ENCODE data around the gene ZNF219. TPM values are rescaled to one million over a fixed set of nuclear protein-coding genes. Genes with fewer than 3 reads are reported as not detected.

ZNF219 gene
- total and polyA plus RNA-seq, 5 donors from 2014 or later, result 1.1 to 5.0 (median 1.4) TPM

DNA sequence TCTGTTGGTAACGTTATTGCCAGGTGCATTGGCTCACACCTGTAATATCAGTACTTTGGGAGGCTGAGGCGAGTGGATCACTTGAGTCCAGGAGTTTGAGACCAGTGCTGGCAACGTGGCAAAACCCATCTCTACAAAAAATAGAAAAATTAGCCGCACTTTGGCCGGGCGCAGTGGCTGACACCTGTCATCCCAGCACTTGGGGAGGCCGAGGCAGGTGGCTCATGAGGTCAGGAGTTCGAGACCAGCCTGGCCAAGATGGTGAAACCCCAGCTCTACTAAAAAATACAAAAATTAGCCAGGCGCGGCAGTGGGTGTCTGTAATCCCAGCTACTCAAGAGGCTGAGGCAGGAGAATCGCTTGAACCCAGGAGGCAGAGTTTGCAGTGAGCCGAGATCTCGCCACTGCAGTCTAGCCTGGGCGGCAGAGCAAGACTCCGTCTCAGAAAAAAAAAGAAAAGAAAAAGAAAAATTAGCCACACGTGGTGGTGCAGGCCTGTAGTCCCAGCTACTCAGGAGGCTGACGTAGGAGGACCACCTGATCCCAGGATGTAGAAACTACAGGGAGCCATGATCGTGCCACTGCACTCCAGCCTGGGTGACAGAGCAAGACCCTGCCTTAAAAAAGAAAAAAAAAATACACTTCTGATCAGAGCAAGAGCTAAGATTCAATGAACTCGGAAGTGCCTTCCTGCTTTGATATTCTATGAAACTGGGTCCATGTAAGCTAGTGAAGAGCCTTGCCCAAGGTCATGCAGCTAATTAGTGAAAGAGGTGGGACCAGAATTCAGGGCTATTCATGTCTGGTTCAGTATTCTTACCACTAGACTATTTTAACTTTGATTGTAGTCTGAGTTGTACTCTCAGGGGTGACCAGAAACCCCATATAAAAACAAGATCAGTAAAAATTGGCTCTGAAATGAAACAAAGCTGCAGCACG, 45.0 kb downstream of the ZNF219 start:
- Histone ChIP-seq H3K4me1 (ENCODE audit: control insufficient read depth, insufficient read depth, low read length, poor library complexity, severe bottlenecking) (no peaks in the 10 kb centered on the region), H3K27me3 (ENCODE audit: control insufficient read depth, insufficient read depth, low read length) (peaks cover 4% of the 10 kb centered on the region), H3K4me3 (ENCODE audit: low read depth, low read length) (no peak overlapping the region), H3K9me3 (ENCODE audit: control insufficient read depth in 2 of 2, low read length in 2 of 2) (no peaks in the 10 kb centered on the region), H3K27ac (ENCODE audit: insufficient read depth, low read length, poor library complexity, severe bottlenecking) (no peak overlapping the region), H3K36me3 (ENCODE audit: control insufficient read depth, insufficient read depth, low read length) (no peaks in the 10 kb centered on the region)
- Mint-ChIP-seq H3K27me3 (peaks cover 15% of the 10 kb centered on the region), H3K9me3 (no peaks in the 10 kb centered on the region), H3K36me3 (no peaks in the 10 kb centered on the region), H3K27ac (no peak overlapping the region), H3K4me1 (no peaks in the 10 kb centered on the region), H3K4me3 (no peak overlapping the region)
- no peak for ATAC-seq (ENCODE audit: low read depth in 2 of 2)
- no peak for DNase-seq

GRCh38 chr14:21050597-21050996, 47.9 kb downstream of the ZNF219 start:
- no peaks in the 10 kb centered on the region for H3K36me3 ChIP-seq (ENCODE audit: control insufficient read depth, insufficient read depth, low read length)
- H3K36me3 Mint-ChIP-seq, result no peaks in the 10 kb centered on the region
- no peaks in the 10 kb centered on the region for H3K9me3 ChIP-seq (ENCODE audit: control insufficient read depth in 2 of 2, low read length in 2 of 2)
- peaks cover 26% of the 10 kb centered on the region for H3K27me3 Mint-ChIP-seq
- no peaks in the 10 kb centered on the region for H3K4me1 ChIP-seq (ENCODE audit: control insufficient read depth, insufficient read depth, low read length, poor library complexity, severe bottlenecking)
- H3K27ac ChIP-seq (ENCODE audit: insufficient read depth, low read length, poor library complexity, severe bottlenecking), result no peak overlapping the region
- H3K27ac Mint-ChIP-seq, result no peak overlapping the region
- ATAC-seq (ENCODE audit: low read depth in 2 of 2), result no peak
- H3K9me3 Mint-ChIP-seq, result no peaks in the 10 kb centered on the region
- H3K4me3 ChIP-seq (ENCODE audit: low read depth, low read length), result no peak overlapping the region
- peaks cover 12% of the 10 kb centered on the region for H3K27me3 ChIP-seq (ENCODE audit: control insufficient read depth, insufficient read depth, low read length)
- no peak overlapping the region for H3K4me3 Mint-ChIP-seq
- no peak for DNase-seq
- no peaks in the 10 kb centered on the region for H3K4me1 Mint-ChIP-seq

DNA sequence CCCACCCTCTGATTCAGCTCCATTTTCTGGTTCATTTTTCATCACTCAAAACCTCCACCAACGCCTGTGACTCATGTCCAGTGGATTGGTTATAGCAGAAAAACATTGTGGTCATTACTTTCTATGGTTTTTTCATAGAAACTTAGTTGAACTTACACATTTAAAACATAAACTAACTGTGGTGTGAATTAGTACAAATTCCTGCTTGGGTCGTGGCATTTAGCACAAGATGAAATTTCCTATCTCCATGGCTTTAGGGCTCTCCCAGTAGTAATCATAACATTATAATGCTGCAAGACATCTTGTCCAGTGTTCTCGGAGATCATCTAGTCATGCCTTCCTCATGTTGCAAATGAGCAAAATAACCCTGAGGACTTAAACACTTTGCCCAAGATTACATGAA, 49.2 kb downstream of the ZNF219 start:
- peaks cover 3% of the 10 kb centered on the region for H3K4me1 ChIP-seq (ENCODE audit: control insufficient read depth, insufficient read depth, low read length, poor library complexity, severe bottlenecking)
- no peak for ATAC-seq (ENCODE audit: low read depth in 2 of 2)

GRCh38 chr14:21048638-21049037, 49.8 kb downstream of the ZNF219 start:
- no peaks in the 10 kb centered on the region for H3K36me3 ChIP-seq (ENCODE audit: control insufficient read depth, insufficient read depth, low read length)
- peaks cover 15% of the 10 kb centered on the region for H3K27me3 ChIP-seq (ENCODE audit: control insufficient read depth, insufficient read depth, low read length)
- no peak overlapping the region for H3K4me3 ChIP-seq (ENCODE audit: low read depth, low read length)
- Mint-ChIP-seq H3K4me3 (no peak overlapping the region), H3K27me3 (peaks cover 36% of the 10 kb centered on the region), H3K9me3 (peaks cover 0 to 1% (median 0%) of the 10 kb centered on the region in 7 donors), H3K27ac (no peak overlapping the region), H3K36me3 (no peaks in the 10 kb centered on the region), H3K4me1 (peaks cover 0 to 8% (median 3%) of the 10 kb centered on the region in 4 donors)
- H3K4me1 ChIP-seq (ENCODE audit: control insufficient read depth, insufficient read depth, low read length, poor library complexity, severe bottlenecking), result peaks cover 4% of the 10 kb centered on the region
- no peak overlapping the region for H3K27ac ChIP-seq (ENCODE audit: insufficient read depth, low read length, poor library complexity, severe bottlenecking)
- ATAC-seq (ENCODE audit: low read depth in 2 of 2) (no peak), DNase-seq (no peak)
- H3K9me3 ChIP-seq (ENCODE audit: control insufficient read depth in 2 of 2, low read length in 2 of 2), result no peaks in the 10 kb centered on the region

More for the DNA sequence above, 49.2 kb downstream of the ZNF219 start:
- no peaks in the 10 kb centered on the region for H3K36me3 Mint-ChIP-seq
- no peak overlapping the region for H3K4me3 ChIP-seq (ENCODE audit: low read depth, low read length)
- H3K36me3 ChIP-seq (ENCODE audit: control insufficient read depth, insufficient read depth, low read length), result no peaks in the 10 kb centered on the region
- no peak for DNase-seq
- H3K27me3 ChIP-seq (ENCODE audit: control insufficient read depth, insufficient read depth, low read length), result peaks cover 15% of the 10 kb centered on the region
- peaks cover 0 to 1% (median 0%) of the 10 kb centered on the region in 7 donors for H3K9me3 Mint-ChIP-seq
- H3K4me1 Mint-ChIP-seq, result peaks cover 0 to 6% (median 2%) of the 10 kb centered on the region in 4 donors
- peaks cover 36% of the 10 kb centered on the region for H3K27me3 Mint-ChIP-seq
- H3K27ac Mint-ChIP-seq, result no peak overlapping the region
- H3K27ac ChIP-seq (ENCODE audit: insufficient read depth, low read length, poor library complexity, severe bottlenecking), result no peak overlapping the region
- no peaks in the 10 kb centered on the region for H3K9me3 ChIP-seq (ENCODE audit: control insufficient read depth in 2 of 2, low read length in 2 of 2)
- H3K4me3 Mint-ChIP-seq, result no peak overlapping the region

DNA sequence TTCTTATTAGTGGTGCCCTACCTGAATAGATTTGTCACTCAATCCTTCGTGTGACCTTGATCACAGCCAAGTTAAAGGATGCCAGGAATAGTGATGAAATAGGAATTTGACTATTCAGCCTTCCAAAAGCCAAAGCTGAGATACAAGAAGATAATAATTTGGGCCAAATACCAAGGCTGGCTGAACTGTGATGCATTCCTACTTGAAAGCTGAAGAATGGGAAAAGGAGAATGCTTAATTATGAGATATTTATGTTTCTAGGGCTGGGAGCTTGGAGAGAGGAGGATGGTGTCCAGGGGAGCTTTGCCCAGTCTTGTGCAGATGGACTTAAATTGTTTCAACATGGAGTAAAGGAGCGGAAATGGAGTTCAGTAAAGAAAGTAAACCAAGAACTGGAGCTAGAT, 51.1 kb downstream of the ZNF219 start:
- ATAC-seq (ENCODE audit: low read depth in 2 of 2) (no peak), DNase-seq (no peak)
- Mint-ChIP-seq H3K9me3 (peaks cover 0 to 1% (median 0%) of the 10 kb centered on the region in 7 donors), H3K4me1 (peaks cover 0 to 8% (median 3%) of the 10 kb centered on the region in 4 donors), H3K27ac (no peak overlapping the region), H3K36me3 (no peaks in the 10 kb centered on the region), H3K4me3 (no peak overlapping the region), H3K27me3 (peaks cover 39% of the 10 kb centered on the region)
- H3K4me1 ChIP-seq (ENCODE audit: control insufficient read depth, insufficient read depth, low read length, poor library complexity, severe bottlenecking), result peaks cover 4% of the 10 kb centered on the region
- H3K27ac ChIP-seq (ENCODE audit: insufficient read depth, low read length, poor library complexity, severe bottlenecking), result no peak overlapping the region
- no peak overlapping the region for H3K4me3 ChIP-seq (ENCODE audit: low read depth, low read length)
- no peaks in the 10 kb centered on the region for H3K36me3 ChIP-seq (ENCODE audit: control insufficient read depth, insufficient read depth, low read length)
- H3K9me3 ChIP-seq (ENCODE audit: control insufficient read depth in 2 of 2, low read length in 2 of 2), result no peaks in the 10 kb centered on the region
- peaks cover 15% of the 10 kb centered on the region for H3K27me3 ChIP-seq (ENCODE audit: control insufficient read depth, insufficient read depth, low read length)

DNA sequence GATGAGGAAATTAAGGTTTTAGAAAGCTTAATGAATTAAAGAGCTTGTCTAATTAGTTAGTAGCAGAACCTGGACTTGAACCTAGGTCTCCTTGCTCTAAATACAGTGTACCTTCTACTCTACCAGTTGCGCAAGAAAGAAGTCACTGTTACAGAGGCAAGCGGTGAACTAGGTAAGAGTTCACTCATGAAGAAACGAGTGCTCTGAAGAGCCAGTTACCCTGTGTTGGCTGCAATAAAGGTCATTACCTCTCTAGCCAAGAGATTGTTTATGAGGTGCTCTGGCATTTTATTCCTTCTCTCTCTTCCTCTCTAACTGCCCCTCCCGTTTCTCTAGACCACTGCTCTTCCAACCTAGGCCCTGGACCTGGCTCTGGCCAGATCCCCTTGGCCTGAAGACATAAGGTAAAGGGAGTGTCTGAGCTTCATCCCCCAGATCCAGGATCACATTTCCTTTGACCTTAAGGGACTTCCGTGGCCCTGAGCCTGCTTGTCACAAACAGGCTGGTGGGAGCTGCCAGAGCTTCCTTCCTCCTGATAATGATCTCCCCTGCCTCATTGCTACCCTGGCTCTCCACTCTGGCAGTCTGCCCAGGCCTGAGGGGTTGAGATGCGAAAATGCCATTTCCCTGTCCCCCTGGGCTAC, 54.4 kb downstream of the ZNF219 start:
- Histone ChIP-seq H3K4me3 (ENCODE audit: low read depth, low read length) (no peak overlapping the region), H3K27me3 (ENCODE audit: control insufficient read depth, insufficient read depth, low read length) (peaks cover 13% of the 10 kb centered on the region), H3K36me3 (ENCODE audit: control insufficient read depth, insufficient read depth, low read length) (no peaks in the 10 kb centered on the region), H3K4me1 (ENCODE audit: control insufficient read depth, insufficient read depth, low read length, poor library complexity, severe bottlenecking) (peaks cover 4% of the 10 kb centered on the region), H3K9me3 (ENCODE audit: control insufficient read depth in 2 of 2, low read length in 2 of 2) (no peaks in the 10 kb centered on the region), H3K27ac (ENCODE audit: insufficient read depth, low read length, poor library complexity, severe bottlenecking) (no peak overlapping the region)
- H3K27ac Mint-ChIP-seq, result no peak overlapping the region
- H3K4me3 Mint-ChIP-seq, result peak overlapping the region in 1 of 4 donors; percentile 21
- H3K4me1 Mint-ChIP-seq, result peaks cover 0 to 8% (median 3%) of the 10 kb centered on the region in 4 donors
- no peaks in the 10 kb centered on the region for H3K36me3 Mint-ChIP-seq
- H3K9me3 Mint-ChIP-seq, result peaks cover 0 to 1% (median 0%) of the 10 kb centered on the region in 7 donors
- ATAC-seq (ENCODE audit: low read depth in 2 of 2), result no peak
- H3K27me3 Mint-ChIP-seq, result peaks cover 32% of the 10 kb centered on the region
- DNase-seq, result no peak

DNA sequence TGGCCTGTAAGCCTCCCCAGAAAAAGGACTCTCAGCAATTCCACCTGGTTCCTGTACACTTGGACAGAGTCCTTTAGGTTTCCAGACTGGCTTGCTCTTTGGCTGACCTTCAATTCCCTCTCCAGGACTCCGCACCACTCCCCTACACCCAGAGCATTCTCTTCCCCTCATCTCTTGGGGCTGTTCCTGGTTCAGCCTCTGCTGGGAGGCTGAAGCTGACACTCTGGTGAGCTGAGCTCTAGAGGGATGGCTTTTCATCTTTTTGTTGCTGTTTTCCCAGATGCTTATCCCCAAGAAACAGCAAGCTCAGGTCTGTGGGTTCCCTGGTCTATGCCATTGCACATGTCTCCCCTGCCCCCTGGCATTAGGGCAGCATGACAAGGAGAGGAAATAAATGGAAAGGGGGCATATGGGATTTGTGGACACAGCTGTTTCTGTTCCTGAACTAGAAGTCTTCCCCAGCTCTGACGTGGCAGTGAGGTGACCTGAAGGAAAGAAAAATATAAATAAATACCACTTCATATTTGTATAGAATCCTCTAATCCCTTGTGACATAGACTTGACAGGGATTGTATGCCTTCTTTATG, 55.0 kb downstream of the ZNF219 start:
- H3K4me1 Mint-ChIP-seq, result peaks cover 0 to 8% (median 3%) of the 10 kb centered on the region in 4 donors
- no peaks in the 10 kb centered on the region for H3K36me3 Mint-ChIP-seq
- H3K27me3 Mint-ChIP-seq, result peaks cover 31% of the 10 kb centered on the region
- ATAC-seq (ENCODE audit: low read depth in 2 of 2) (no peak), DNase-seq (no peak)
- H3K27ac ChIP-seq (ENCODE audit: insufficient read depth, low read length, poor library complexity, severe bottlenecking), result no peak overlapping the region
- H3K4me1 ChIP-seq (ENCODE audit: control insufficient read depth, insufficient read depth, low read length, poor library complexity, severe bottlenecking), result peaks cover 4% of the 10 kb centered on the region
- peaks cover 0 to 1% (median 0%) of the 10 kb centered on the region in 7 donors for H3K9me3 Mint-ChIP-seq
- H3K27me3 ChIP-seq (ENCODE audit: control insufficient read depth, insufficient read depth, low read length), result peaks cover 13% of the 10 kb centered on the region
- no peaks in the 10 kb centered on the region for H3K36me3 ChIP-seq (ENCODE audit: control insufficient read depth, insufficient read depth, low read length)
- H3K4me3 Mint-ChIP-seq, result no peak overlapping the region
- H3K9me3 ChIP-seq (ENCODE audit: control insufficient read depth in 2 of 2, low read length in 2 of 2), result no peaks in the 10 kb centered on the region
- no peak overlapping the region for H3K27ac Mint-ChIP-seq
- H3K4me3 ChIP-seq (ENCODE audit: low read depth, low read length), result no peak overlapping the region
